Choroid plexus epithelial cell (primary cell): ENCODE data around the gene GTPBP1.

Experiments
- DNase-seq: peaks from one replicate; pipeline ENCODE4 v3.0.0-alpha.2; 2010; ENCODE audit warnings: low read depth
- H3K4me3 ChIP-seq: 2 replicates; pipeline ENCODE4 v1.5.1; 2011; ENCODE audit warnings: low read depth, mild to moderate bottlenecking, control low read depth, low read length, moderate library complexity
- CTCF ChIP-seq: conservative IDR thresholded peaks from 2 replicates; pipeline ENCODE4 v1.5.1; 2011; ENCODE audit warnings: low read depth, mild to moderate bottlenecking, control low read depth, inconsistent platforms, low read length, moderate library complexity

Gene GTPBP1

GRCh38 chr22:38751422-38752346 is 45.9 kb downstream of the GTPBP1 start:
- DNase-seq: no peak
- H3K4me3 ChIP-seq: no peak overlapping the region
- no peak for TF ChIP-seq CTCF

GRCh38 chr22:38753948-38754750 is 48.4 kb downstream of the GTPBP1 start:
- TF ChIP-seq CTCF: no peak
- peak; percentile 15 for DNase-seq
- peak overlapping the region; percentile 64 for H3K4me3 ChIP-seq

GRCh38 chr22:38754751-38755154 is 49.0 kb downstream of the GTPBP1 start:
- DNase-seq: peak; percentile 50
- TF ChIP-seq CTCF: no peak

DNA sequence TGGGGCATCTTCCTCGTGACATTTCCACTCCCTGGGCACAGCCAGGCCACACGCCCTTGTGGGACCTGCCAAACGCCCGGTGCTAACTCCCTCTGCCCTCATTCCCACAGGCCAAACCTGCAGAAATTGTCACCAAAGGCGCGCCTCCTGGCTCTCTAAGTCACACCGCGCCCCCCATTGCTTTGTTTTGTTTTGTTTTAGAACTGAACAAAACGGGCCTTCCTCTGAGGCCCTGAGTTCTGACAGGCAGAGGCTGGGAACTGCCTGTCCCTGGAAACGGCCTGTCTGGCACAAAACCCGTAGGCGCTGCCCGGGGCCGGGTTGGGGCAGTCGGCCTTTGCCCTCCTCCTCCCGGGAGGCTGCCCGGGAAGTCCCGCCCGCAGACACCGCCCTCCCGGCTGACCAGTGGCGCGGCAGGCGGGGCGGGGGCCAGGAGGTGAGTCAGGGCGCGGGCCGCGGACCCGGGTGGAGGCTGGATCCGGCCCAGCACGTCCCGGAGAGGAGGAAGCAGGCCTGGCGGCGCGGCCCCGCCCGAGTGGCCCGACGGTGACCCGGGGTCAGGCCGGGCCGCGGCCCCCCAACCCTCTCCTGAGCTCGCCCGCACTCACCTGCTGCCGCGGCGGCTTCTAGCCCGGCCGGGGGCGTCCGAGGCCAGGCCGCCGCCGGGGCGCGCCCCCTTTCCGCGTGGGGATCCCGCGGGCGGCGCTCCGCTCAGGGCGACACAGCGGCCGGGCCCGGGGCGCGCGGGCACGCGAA is 49.6 kb downstream of the GTPBP1 start:
- no peak for TF ChIP-seq CTCF
- peak; percentile 59 for DNase-seq
- H3K4me3 ChIP-seq: peak overlapping the region; percentile 64

More at GRCh38 chr22:38754751-38755154, 49.0 kb downstream of the GTPBP1 start:
- H3K4me3 ChIP-seq: peak overlapping the region; percentile 64

GRCh38 chr22:38755911-38756532 is 50.3 kb downstream of the GTPBP1 start, which contains the start of gene SUN2:
SUN2 (minus strand) TSS chr22:38755998; CDS start chr22:38752628, 3,370 bp downstream.
- no peak for TF ChIP-seq CTCF
- peak; percentile 82 for DNase-seq
- H3K4me3 ChIP-seq: peak within 1 kb of the TSS; percentile 64
